ENCODE data around the gene PBX2. TPM values are rescaled to one million over a fixed set of nuclear protein-coding genes. Genes with fewer than 3 reads are reported as not detected.
A peak's percentile ranks its signal among the peaks of the same experiment; 100 is the strongest.

The PBX2 gene
- total RNA-seq, 1 donor from 2014 or later, result 55.9 TPM

DNA sequence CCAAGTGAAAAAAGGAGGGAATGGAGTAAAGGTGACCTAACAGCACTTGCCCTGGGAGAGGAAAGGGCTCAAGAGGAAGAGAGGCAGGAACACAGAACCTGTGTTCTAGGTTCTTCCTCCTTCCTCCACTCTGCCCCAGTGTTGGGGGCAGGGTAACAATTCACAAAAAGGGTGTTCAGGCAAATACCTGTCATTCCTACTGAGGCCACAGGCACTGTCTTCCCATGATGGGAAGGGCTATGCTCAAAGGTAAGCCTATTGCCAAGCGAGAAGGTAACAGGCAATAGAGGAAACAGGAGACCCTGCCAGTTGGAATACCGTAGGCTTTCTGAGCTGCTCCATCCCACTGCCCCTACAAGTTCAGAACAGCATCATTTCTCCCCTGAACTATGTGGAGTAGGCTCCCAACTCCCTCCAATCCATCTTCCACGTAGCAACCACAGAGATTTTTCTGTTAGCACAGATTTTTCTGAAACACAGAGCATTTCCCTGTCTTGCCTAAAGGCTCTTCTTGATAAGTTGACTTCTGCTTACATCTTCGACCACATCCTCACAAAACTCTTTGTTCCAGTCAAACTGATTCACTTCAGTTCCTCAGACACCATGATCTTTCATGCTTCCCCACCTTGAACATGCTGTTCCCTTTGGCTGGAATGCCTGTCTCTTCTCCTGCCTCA is 16.8 kb downstream of the PBX2 start:
- no peak for DNase-seq (ENCODE audit: low read depth)

DNA sequence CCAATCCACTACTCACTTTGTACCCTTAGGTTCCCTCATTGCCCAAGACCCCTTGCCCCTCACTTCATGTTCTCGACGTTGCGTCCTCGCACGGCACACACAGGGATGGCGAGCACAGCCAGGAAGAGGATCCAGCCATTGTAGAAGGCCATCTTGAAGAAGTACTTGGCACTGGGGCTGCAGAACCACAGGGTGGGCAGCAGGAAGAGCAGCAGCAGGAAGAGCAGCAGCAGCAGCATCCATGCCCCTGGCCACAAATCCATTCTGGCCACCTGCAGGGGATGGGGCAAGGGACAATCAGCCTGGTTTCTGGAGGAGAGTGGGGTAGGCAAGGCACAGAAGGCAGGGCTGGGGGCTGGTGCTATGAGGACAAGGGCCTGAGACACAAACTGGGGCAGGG is 18.8 kb downstream of the PBX2 start:
- DNase-seq (ENCODE audit: low read depth), result no peak

DNA sequence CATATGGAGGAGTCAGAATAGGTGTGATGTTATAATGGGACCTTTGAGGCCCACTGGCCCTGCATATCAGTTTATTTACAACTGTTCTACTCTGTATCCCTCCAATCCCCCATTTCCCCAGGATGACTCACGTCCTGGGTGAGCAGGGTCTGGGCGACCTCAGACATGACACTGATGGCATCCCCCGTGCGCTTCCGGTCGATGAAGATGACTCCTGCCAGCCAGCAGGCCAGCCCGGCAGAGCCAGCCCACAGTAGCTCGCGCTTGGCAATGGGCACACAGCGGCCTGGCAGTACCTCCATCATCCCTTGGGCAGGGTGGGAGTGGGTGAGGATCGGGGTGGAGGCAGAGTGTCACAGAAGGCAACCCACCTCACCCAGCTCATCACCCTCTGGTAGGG is 19.7 kb downstream of the PBX2 start:
- DNase-seq (ENCODE audit: low read depth), result no peak

DNA sequence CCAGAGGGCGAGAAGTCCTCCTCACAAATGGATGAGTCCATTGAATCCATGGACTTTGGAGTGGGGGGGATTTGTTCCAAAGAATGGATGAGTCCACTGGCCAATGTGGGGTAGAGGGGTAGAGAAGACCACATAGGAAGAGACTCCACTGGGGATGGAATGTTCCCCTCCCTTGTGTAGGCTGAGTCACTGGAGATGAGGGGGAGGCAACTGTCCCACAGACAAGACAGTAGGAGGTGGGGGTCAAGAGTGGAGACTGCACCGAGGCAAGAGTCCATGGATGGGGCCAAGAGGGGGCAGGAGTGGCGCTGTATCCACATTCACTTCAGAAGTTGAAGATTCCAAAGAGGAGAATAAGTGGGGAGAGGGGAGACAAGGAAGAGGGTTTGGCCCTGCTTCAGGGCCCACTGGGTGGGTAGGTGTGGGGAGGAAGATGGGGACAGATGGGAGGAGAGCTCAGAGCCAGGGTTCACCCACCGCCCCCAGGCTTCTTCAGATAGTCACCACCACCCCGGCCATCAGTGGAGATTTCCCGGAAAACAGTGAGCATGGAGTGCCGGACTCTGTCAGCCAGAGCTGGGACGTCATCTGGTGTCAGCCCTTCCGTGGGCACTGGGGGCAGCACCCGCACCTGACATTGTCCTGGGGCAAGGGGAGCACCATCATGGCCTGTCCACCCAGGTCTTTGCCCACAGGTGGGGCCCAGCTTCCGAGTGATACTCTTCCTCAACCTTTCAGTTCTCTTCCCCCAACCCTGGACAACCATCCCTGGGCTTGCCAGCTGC is 21.0 kb downstream of the PBX2 start:
- no peak for DNase-seq (ENCODE audit: low read depth)

DNA sequence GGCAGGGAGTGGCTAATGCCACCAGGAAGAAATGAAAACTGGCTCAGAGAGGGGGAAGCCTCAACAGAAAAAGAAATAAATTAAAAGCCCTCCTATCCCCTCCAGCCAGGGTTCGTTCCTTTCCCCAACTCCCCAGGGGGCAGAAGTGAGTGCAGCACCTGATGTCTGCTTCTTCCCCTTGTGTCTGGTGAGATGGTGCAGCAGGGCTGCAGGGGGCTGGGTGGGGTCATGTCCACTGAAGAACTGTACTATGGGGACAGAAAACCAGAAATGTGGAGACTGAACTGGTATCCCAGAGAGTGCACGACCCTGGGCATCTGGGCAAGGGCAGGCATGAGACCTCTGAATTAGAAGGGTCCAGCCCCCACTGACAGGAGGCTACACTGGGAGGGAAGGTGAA is 21.7 kb downstream of the PBX2 start:
- no peak for DNase-seq (ENCODE audit: low read depth)

DNA sequence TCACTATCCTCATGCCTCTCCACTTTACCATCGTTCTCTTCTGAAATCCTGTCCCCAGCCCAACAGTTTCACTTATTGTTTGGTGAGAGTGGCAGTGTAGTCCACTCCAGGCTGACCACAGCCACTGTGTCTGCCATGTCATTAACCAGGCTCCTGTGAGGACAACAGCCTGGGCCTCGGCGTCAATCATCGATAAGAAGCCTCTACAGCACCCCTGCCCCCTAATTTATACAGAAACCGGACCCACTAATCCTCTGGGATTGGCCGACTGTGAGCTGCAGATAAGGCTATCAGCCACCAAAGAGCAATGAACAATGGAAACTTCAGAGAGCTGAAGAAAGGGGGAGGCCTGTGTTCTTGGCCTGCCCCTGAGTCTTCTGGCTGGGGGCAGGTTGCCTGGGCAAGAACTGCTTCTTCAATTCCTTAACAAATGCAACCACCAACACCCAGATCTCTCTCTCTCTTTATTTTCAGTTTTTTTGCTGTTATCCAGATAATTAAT is 22.2 kb downstream of the PBX2 start:
- no peak for DNase-seq (ENCODE audit: low read depth)

DNA sequence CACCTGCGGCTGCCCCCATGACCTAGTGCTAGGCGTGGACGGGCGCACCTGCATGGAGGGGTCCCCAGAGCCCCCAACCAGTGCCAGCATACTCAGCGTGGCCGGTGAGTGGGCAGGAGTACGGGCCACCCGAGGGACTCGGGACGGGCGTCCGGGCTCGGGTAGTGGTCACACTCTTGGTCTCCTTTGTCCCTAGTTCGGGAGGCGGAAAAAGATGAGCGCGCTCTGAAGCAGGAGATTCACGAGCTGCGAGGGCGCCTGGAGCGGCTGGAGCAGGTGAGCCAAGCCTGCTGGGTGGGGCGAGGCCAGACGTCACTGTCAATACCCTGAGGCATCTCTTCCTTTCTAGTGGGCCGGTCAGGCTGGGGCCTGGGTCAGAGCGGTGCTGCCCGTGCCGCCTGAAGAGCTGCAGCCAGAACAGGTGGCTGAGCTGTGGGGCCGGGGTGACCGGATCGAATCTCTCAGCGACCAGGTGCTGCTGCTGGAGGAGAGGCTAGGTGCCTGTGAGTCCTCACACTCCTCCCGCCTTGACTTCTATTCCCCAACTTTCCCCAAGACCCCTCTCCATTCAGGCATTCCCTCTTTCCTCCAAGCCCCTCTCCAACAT is 22.7 kb downstream of the PBX2 start:
- DNase-seq (ENCODE audit: low read depth), result no peak

DNA sequence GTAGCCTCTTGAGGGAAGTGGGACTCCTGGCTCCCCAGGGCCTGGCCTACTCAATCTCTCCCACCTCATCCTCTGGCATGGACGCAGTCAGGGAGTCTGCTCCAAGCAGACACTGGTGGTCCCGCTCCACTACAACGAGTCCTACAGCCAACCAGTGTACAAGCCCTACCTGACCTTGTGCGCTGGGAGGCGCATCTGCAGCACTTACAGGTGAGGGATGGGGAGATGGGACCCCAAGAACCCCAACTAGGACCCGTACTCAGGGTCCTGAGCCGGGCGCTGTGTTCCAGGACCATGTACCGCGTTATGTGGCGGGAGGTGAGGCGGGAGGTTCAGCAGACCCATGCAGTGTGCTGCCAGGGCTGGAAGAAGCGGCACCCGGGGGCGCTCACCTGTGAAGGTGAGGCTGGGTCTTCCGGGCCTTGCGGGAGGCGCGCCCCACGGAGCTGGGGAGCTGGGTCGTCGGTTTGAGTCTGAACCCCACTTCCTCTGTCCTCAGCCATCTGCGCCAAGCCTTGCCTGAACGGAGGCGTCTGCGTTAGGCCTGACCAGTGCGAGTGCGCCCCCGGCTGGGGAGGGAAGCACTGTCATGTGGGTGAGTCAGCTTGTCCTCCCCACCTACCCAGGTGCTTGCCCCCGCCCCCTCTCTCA is 23.5 kb downstream of the PBX2 start:
- no peak for DNase-seq (ENCODE audit: low read depth)

DNA sequence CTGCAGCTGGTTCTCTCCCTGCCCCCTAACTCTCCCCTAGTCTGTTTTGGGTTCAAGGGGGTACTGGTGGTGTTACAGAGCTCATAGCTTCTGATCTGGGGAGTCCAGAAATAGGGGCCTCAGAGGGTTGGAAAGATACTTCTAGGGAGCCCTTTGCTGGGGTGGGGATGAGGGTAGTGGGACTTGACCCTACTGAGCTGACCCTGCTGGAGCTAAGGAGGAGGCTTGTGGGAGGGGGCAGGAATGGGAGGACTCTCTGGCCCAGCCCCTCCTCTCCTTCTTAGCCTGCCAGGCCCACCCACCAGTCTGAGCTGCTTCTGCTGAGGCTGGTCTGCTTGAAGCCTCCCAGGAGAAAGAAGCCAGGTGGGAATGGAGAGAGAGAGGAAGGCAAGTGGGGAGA is 25.7 kb downstream of the PBX2 start, which contains the start of gene EGFL8:
TSS of gene EGFL8 (plus strand) at position 301 of the 400 bp plus-strand sequence. CDS start 1,571 bp downstream, outside the sequence.
- no peak for DNase-seq (ENCODE audit: low read depth)

DNA sequence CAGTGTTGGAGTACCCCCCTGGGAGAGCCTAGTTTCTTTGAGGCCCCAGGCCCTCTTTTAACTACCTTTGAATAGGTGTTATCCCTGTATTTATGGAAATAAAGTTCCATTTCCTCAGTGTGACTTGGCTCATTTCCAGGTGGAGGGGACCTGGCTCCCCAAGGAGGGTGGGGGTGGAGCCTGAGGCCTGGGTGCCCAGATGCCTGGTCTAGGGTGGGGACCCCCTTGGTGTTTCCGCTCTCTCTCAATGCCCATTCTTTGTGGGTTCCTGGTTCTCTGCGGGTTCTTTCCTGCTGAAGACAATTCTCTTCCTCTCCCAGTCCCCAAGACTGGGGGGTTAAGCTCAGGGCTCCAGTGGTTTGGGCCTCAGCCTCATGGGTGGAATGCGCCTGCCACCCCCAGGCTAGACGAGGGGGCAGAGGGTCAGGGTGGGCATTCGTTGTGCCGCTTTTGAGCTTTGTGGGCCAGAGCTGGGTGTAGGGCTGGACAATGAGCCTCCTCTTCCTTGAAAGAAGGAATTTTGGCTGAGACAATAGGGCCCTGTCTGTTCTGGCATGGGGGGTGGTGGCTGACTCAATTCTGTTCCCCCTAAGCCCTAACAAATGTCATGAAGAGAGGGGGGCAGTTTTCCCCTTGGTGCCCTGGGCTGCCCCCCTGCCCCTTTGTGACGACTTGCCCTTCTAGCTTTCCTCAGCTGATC is 26.3 kb downstream of the PBX2 start:
- no peak for DNase-seq (ENCODE audit: low read depth)

DNA sequence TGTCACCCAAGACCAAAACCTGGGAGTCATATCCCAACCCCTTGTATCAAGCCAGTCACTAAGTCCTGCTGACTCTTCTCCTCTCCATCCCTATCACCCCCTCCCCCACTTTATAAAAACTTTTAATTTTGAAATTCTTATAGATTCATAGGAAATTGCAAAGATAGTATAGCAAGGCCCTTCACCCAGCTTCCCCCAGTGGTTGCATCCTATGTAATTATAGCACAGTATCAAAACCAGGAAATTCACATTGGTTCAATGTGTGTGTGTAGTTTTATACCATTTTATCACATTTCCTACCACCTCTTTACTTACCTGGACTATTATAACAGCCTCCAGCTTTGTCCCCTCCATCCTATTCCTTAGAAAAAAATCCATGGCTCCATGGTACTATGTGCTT is 31.9 kb downstream of the PBX2 start:
- DNase-seq (ENCODE audit: low read depth), result no peak

DNA sequence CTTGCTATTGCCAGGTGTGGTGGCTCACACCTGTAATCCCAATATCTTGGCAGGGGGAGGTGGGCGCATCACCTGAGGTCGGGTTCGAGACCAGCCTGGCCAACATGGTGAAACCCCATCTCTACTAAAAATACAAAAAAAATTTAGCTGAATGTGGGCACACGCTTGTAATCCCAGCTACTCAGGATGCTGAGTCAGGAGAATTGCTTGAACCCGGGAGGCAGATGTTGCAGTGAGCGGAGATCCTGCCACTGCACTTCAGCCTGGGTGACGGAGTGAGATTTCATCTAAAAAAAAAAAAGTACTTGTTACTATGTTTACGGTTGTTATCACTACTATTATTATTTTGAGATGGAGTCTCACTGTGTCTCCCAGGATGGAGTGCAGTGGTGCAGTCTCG is 33.1 kb downstream of the PBX2 start:
- DNase-seq (ENCODE audit: low read depth), result no peak

DNA sequence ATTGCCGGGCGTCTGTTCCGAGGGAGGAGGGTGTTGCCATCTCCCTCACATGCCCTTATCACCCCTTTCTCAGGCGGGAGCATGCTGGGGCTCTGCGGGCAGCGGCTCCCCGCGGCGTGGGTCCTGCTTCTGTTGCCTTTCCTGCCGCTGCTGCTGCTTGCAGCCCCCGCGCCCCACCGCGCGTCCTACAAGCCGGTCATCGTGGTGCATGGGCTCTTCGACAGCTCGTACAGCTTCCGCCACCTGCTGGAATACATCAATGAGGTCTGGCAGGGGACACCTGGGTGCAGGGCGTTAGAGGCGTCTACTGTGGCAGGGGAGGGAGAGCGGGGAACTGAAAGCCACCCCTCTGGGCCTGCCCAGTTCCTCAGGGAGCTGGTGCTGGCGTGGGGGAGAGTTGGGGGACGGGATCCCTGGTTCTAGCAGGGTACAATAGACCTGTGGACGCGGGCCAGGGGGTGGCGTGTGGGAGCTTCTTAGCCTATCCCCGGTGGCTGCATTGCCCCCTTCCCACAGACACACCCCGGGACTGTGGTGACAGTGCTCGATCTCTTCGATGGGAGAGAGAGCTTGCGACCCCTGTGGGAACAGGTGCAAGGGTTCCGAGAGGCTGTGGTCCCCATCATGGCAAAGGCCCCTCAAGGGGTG is 35.4 kb downstream of the PBX2 start:
- DNase-seq (ENCODE audit: low read depth), result peak; percentile 68

DNA sequence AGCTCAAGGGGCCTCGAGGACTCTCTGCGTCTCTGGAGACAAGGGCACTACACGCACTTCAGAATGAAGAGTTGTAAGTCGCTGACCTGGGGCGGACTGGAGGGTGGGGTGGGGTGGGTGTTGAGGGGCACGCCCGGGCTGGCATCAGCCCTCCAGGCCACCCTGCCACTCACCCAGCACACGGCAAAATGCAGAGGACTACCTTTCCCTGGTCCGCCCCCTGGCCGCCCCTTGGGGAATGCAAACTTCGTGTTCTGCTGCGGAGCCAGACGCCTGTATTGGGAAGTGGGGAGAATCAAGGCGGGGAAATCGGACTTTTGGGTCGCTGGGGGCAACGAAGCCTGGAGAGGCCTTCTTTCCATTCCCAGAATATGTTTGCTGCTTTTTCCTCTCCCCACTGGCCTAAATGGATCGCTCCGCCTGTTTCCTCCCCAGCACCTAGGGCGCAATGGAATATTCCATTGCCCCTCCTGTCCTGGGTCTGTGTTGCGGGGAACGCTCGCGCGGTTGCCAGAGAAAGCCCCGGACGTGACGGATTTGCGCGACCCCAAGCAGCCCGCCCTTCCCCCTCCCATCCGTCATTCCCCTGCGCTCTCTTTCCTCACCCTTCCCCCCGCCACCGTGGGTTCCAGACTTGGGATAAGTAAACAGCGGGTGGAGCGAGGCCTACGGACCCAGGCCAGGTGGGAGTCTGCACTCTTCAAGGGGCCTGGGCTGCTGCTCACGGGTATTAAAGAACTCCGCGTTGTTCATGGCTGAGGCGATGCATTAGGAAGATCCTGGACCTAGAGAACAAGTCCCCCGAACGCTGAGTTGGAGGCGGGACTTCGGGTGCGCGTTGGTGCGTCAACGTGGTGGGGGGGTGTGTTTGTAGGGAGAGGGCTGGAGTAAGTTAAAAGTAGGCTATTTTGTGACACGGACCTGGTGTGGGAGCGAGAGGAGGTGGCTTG is 36.2 kb downstream of the PBX2 start, which contains the start of gene PPT2:
TSS of gene PPT2 (plus strand) at position 578 of the 950 bp plus-strand sequence. CDS start 454 bp downstream, outside the sequence.
- peak; percentile 83 for DNase-seq (ENCODE audit: low read depth)

DNA sequence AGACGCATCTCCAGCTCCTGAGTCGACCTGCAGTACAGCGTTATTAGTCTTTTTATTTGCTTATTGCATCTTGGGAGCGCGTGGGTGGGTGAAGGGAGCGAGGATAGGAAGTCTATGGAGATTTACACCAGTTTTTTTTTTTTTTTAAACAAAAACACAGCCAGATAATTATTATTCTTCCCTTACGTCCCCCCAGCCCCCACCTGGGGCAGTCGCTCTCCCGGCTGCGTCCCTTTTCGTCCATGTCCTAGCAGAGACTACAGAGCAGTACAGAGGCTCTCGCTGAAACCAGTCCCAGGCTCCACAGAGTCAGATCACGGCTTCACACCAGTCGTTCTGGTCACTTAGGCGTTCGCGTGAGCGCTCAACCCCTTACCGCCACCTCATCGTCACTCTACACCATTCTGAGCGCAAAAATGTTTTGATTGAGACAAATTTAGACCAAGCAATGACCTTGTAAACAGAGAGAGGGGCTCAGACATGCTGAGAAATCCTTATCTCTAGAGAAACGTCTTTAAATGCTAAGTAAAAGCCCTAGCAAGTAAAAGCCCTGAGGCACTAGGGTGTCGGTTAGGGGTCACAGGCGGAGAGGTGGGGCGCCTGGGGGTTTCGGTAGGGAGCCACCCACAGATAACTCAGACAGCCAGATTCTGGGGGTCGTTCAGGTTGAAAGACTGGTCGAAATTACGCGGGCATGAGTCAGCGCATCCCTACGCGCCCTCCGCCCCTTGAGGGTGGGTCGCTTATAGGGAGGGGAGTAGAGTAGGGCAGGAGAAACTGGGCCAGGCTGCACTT is 37.0 kb downstream of the PBX2 start:
- peak; percentile 24 for DNase-seq (ENCODE audit: low read depth)

DNA sequence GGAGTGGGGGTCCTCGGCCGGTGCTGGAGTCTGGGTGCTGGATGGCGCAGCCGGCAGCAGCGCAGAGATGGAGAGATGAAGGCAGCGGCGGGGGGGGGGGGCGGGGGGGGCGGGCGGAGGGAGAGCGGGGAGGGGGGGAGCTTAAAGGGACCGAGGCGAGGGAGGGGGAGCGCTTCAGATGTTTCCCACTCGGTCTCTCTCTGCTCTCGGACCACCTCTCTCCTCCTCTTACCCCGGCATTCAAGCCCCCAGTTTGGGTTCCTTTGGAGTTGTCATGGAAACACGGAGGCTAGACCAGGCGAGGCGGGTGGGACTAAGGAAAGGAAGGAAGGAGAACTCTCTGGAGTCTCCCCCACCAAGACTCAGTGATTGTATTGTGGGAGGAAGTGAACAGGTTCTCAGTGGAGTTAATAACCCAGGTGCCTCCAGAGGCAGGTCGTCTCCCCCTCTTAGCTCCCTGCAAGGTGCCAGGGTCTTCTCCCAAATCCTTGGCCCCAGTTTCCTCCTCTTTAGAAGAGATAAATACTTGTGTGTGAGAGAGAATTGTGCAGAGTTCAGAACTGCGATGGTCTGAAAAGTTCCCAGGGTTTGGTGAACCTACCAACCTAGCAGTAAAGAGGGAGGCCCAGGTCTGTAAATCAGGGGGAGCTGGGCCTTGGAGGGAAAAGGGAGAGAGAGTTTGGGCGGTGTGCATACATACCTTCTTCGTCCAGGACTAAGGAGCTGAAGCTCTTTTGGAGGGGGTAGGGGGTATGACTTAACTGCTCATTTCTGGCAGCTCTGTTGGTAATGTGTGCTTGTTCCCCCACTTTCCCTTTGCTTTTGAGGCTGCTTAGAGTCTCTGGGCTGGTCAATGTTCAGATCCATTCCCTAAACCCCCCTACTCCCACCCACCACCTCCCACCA is 37.9 kb downstream of the PBX2 start, which contains the start of gene PRRT1:
TSS of gene PRRT1 (minus strand) at position 77 of the 906 bp plus-strand sequence. CDS start 112 bp downstream, outside the sequence.
- DNase-seq (ENCODE audit: low read depth), result no peak

DNA sequence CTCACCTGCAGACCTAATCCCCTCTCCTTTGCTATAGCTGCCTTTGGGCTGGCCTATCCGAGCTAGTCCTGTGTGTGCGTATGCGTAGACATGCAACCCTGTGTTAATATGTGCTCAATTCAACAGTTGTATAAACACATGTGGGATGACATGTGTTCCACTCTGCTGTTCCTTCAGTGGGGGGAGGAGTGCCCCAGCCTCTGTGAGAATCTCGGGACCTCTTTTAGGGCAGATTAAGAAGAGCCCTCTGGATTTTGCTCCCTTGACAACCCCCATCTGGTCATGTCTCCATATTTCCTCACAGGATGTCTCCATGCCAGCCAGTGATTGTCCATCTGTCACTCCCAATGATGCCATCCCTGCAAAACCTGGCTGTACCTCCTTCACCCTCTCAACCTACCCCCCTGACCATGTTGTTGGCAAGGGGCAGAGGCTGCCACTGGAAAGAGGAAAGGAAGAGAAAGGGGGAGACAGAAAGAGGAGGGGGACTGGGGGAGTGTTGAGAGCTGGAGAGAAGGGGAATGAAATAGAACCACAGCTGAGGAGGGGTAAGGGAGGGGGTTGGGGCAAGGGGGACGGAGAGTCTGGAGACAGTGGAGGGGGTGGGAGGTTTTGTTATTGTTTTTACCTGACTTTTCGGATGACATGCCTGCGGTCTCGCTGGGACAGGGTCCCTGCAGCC is 38.7 kb downstream of the PBX2 start:
- no peak for DNase-seq (ENCODE audit: low read depth)

Measured in renal cortical epithelial cell (primary cell).